SK-N-SH (cell line): ENCODE data around the gene CCNG2. TPM values are rescaled to one million over a fixed set of nuclear protein-coding genes. Genes with fewer than 3 reads are reported as not detected.

Experiments used
- CTCF ChIA-PET: fragments of 300-600, 350-600 bp; formaldehyde crosslinking; extraction: SDS; loops from one replicate; lab custom pipeline; 2021; lab: Yijun Ruan, JAX
- POLR2A ChIA-PET: fragments of 350-600 bp; sonication (Branson Sonifier 250); formaldehyde crosslinking; extraction: SDS; loops from one replicate; lab custom pipeline; 2020; ENCODE audit warnings: antibody characterized with exemption, inconsistent platforms; lab: Yijun Ruan, JAX
- DNase-seq: peaks from one replicate; pipeline ENCODE4 v3.0.0; 2012
- H2AFZ ChIP-seq: fragments of 200-600 bp; sonication (generic); 2 replicates; pipeline ENCODE4 v1.8.1; 2016; ENCODE audit warnings: antibody characterized with exemption, mild to moderate bottlenecking, low read depth
- H3F3A ChIP-seq: fragments of 200-600 bp; sonication (generic); replicated peaks from 2 replicates; pipeline ENCODE3; 2016; ENCODE audit warnings: antibody characterized with exemption, mild to moderate bottlenecking; ENCODE audit not compliant: insufficient read depth
- H3K27ac ChIP-seq, 2 experiments: fragments of 200-500 bp in 1 of 2; fragments of 200-600 bp in 1 of 2; sonication (Bioruptor generic) in 1 of 2; sonication (generic), shearing (Covaris generic) in 1 of 2; 2 replicates each; pipeline versions ENCODE4 v1.5.1 to v1.6.1; 2014 to 2016; ENCODE audit warnings: low read depth in 2 of 2, inconsistent platforms in 1 of 2, low read length in 1 of 2, mild to moderate bottlenecking in 1 of 2, mixed read lengths in 1 of 2
- H3K27me3 ChIP-seq: fragments of 200-600 bp; sonication (generic), shearing (Covaris generic); 2 replicates; pipeline ENCODE4 v1.6.1; 2016; ENCODE audit warnings: mixed run types; ENCODE audit not compliant: insufficient read depth
- H3K36me3 ChIP-seq, 2 experiments: fragments of 200-500 bp in 1 of 2; fragments of 200-600 bp in 1 of 2; sonication (Bioruptor generic) in 1 of 2; sonication (generic) in 1 of 2; replicated peaks in 1 of 2; 2 replicates each; pipeline versions ENCODE3 to v1.5.1; 2014 to 2016; ENCODE audit warnings: low read length in 1 of 2, mild to moderate bottlenecking in 1 of 2; ENCODE audit not compliant: insufficient read depth in 2 of 2, control insufficient read depth in 1 of 2
- H3K4me1 ChIP-seq, 2 experiments: fragments of 200-500 bp in 1 of 2; fragments of 200-600 bp in 1 of 2; sonication (Bioruptor generic) in 1 of 2; sonication (generic), shearing (Covaris generic) in 1 of 2; 2 replicates each; pipeline versions ENCODE4 v1.5.1 to v1.6.1; 2014 to 2016; ENCODE audit warnings: low read depth in 1 of 2, low read length in 1 of 2, mixed run types in 1 of 2; ENCODE audit not compliant: insufficient read depth in 2 of 2, control insufficient read depth in 1 of 2
- H3K4me2 ChIP-seq: fragments of 200-600 bp; sonication (generic), shearing (Covaris generic); 2 replicates; pipeline ENCODE4 v1.6.1; 2017; ENCODE audit warnings: mixed run types
- H3K4me3 ChIP-seq, 2 experiments: fragments of 200-500 bp in 1 of 2; fragments of 200-600 bp in 1 of 2; sonication (Bioruptor generic) in 1 of 2; sonication (generic), shearing (Covaris generic) in 1 of 2; 2 replicates each; pipeline versions ENCODE4 v1.5.1 to v1.8.1; 2014 to 2016; ENCODE audit warnings: low read depth in 2 of 2, inconsistent platforms in 1 of 2, low read length in 1 of 2, mild to moderate bottlenecking in 1 of 2, mixed read lengths in 1 of 2, moderate library complexity in 1 of 2
- H3K79me2 ChIP-seq: fragments of 200-600 bp; sonication (generic); 2 replicates; pipeline ENCODE4 v1.8.1; 2017; ENCODE audit warnings: mild to moderate bottlenecking; ENCODE audit not compliant: insufficient read depth
- H3K9ac ChIP-seq: fragments of 200-600 bp; sonication (generic); 2 replicates; pipeline ENCODE4 v1.6.1; 2017; ENCODE audit warnings: mixed run types
- H3K9me2 ChIP-seq: fragments of 200-600 bp; sonication (generic); 2 replicates; pipeline ENCODE4 v1.6.1; 2017; ENCODE audit warnings: mixed run types
- H3K9me3 ChIP-seq: fragments of 200-600 bp; sonication (generic); 2 replicates; pipeline ENCODE4 v1.6.1; 2017; ENCODE audit warnings: mixed run types, mild to moderate bottlenecking, moderate library complexity
- H4K20me1 ChIP-seq: fragments of 200-600 bp; sonication (generic); 2 replicates; pipeline ENCODE4 v1.6.1; 2017; ENCODE audit warnings: mild to moderate bottlenecking, mixed run types; ENCODE audit not compliant: insufficient read depth
- CHD2 ChIP-seq: fragments of 150-350 bp; IDR thresholded peaks from 2 replicates; pipeline ENCODE4 v1.6.1; 2018; ENCODE audit warnings: low read length; ENCODE audit not compliant: partially characterized antibody
- ELF1 ChIP-seq: IDR thresholded peaks from 2 replicates; pipeline ENCODE4 v1.4.0; 2012
- EP300 ChIP-seq, 2 experiments: IDR thresholded peaks; 2 replicates each; pipeline versions ENCODE4 v1.4.0 to v1.6.1; 2012; ENCODE audit warnings: borderline replicate concordance in 1 of 2, low read depth in 1 of 2, low read length in 1 of 2
- EZH2phosphoT487 ChIP-seq: fragments of 200-600 bp; sonication (generic); IDR thresholded peaks from 2 replicates; pipeline ENCODE4 v1.6.1; 2017; ENCODE audit warnings: low read depth, mixed run types, mild to moderate bottlenecking, antibody characterized with exemption, moderate library complexity, borderline replicate concordance
- FOSL2 ChIP-seq: IDR thresholded peaks from 2 replicates; pipeline ENCODE4 v1.4.0; 2012; ENCODE audit warnings: low read depth, mild to moderate bottlenecking, moderate library complexity, borderline replicate concordance
- FOXM1 ChIP-seq: IDR thresholded peaks from 2 replicates; pipeline ENCODE4 v1.4.0; 2012; ENCODE audit warnings: low read depth, mild to moderate bottlenecking
- GATA2 ChIP-seq: sonication (generic); formaldehyde crosslinking; IDR thresholded peaks from 2 replicates; pipeline ENCODE4 v1.5.0; 2020; ENCODE audit warnings: mild to moderate bottlenecking, missing genetic modification reagents
- JUND ChIP-seq: IDR thresholded peaks from 2 replicates; pipeline ENCODE4 v1.4.0; 2012
- MEF2A ChIP-seq: IDR thresholded peaks from 2 replicates; pipeline ENCODE4 v1.4.0; 2012; ENCODE audit warnings: low read depth, borderline replicate concordance
- NRF1 ChIP-seq: IDR thresholded peaks from 2 replicates; pipeline ENCODE4 v1.6.1; 2012; ENCODE audit warnings: low read depth, mild to moderate bottlenecking, low read length
- PBX3 ChIP-seq: IDR thresholded peaks from 2 replicates; pipeline ENCODE4; 2012
- POLR2AphosphoS5 ChIP-seq: IDR thresholded peaks from 2 replicates; pipeline ENCODE4 v1.6.1; 2012; ENCODE audit warnings: low read depth, low read length
- RAD21 ChIP-seq: IDR thresholded peaks from 2 replicates; pipeline ENCODE4 v1.6.1; 2012; ENCODE audit warnings: mild to moderate bottlenecking, low read length
- RCOR1 ChIP-seq: fragments of 150-350 bp; IDR thresholded peaks from 2 replicates; pipeline ENCODE4 v1.6.1; 2017; ENCODE audit warnings: antibody characterized with exemption, low read length
- RFX5 ChIP-seq: IDR thresholded peaks from 2 replicates; pipeline ENCODE4 v1.6.1; 2012; ENCODE audit warnings: mild to moderate bottlenecking, improper control_type of control experiment, low read length
- SIN3A ChIP-seq: IDR thresholded peaks from 2 replicates; pipeline ENCODE4 v1.6.1; 2012; ENCODE audit warnings: low read depth, mild to moderate bottlenecking, low read length, moderate library complexity, borderline replicate concordance
- TAF1 ChIP-seq: IDR thresholded peaks from 2 replicates; pipeline ENCODE4 v1.6.1; 2012; ENCODE audit warnings: low read depth, mild to moderate bottlenecking, low read length, moderate library complexity, borderline replicate concordance
- TCF12 ChIP-seq: IDR thresholded peaks from 2 replicates; pipeline ENCODE4 v1.4.0; 2012
- USF1 ChIP-seq: IDR thresholded peaks from 2 replicates; pipeline ENCODE4 v1.4.0; 2012; ENCODE audit warnings: low read depth, borderline replicate concordance
- USF2 ChIP-seq: fragments of 150-350 bp; IDR thresholded peaks from 2 replicates; pipeline ENCODE4 v1.6.1; 2017; ENCODE audit warnings: antibody characterized with exemption, low read length, low read depth, borderline replicate concordance
- ZBTB33 ChIP-seq: IDR thresholded peaks from 2 replicates; pipeline ENCODE4 v1.4.0; 2012; ENCODE audit warnings: low read depth, borderline replicate concordance
- WGBS: methylation state at CpG from one replicate; pipeline ENCODE4 v1.1.6; 2017; ENCODE audit warnings: low lambda C conversion rate; 5-methylcytosine and 5-hydroxymethylcytosine counted together
- polyA plus RNA-seq, 3 experiments: library from polyadenylated mRNA; depleted of rRNA; stranded (reverse); fragments of >200 nt; gene quantifications; 2 replicates each; pipeline ENCODE4 v1.2.3, GENCODE V29; 2012

The CCNG2 gene
- polyA plus RNA-seq, 1 of the 3 experiments (the other 2 are of a cell fraction), result 8.9 TPM

- Histone ChIP-seq H3K36me3 (peaks cover 42 to 60% of the 10 kb centered on the region in 2 experiments), H3K9ac (no peak overlapping the region), H3K4me3 (no peak overlapping the region), H3F3A (no peaks in the 10 kb centered on the region), H3K9me3 (no peaks in the 10 kb centered on the region), H3K9me2 (no peaks in the 10 kb centered on the region), H3K27me3 (no peaks in the 10 kb centered on the region), H3K79me2 (no peaks in the 10 kb centered on the region), H3K27ac (no peak overlapping the region), H3K4me1 (no peaks in the 10 kb centered on the region), H4K20me1 (no peaks in the 10 kb centered on the region), H3K4me2 (no peak overlapping the region), H2AFZ (no peak overlapping the region)
- no peak for TF ChIP-seq SIN3A
- no peak for TF ChIP-seq RFX5
- no peak for TF ChIP-seq PBX3
- TF ChIP-seq FOXM1, result no peak
- no peak for TF ChIP-seq ZBTB33
- no peak for TF ChIP-seq JUND
- no peak for TF ChIP-seq CHD2
- TF ChIP-seq EP300 (IDR thresholded peaks at IDR 0.05; ENCODE audit: borderline replicate concordance in 1 of 2, low read depth in 1 of 2, low read length in 1 of 2), result no peak
- no peak for TF ChIP-seq GATA2
- WGBS, result 70% methylated on average over 3 of the region's 3 CpGs
- POLR2A ChIA-PET, result no interaction called here
- CTCF ChIA-PET, result interaction anchor here (1.0 kb wide), 1 partner anchor 74 kb away, joined by 3 read pairs; no protein-coding TSS in a partner anchor
- no peak for DNase-seq
Observed at GRCh38 chr4:77169481-77169880, 12.5 kb downstream of the CCNG2 start.

- no peak for DNase-seq
- Histone ChIP-seq H3K27me3 (no peaks in the 10 kb centered on the region), H3F3A (no peaks in the 10 kb centered on the region), H3K36me3 (peaks cover 30 to 46% of the 10 kb centered on the region in 2 experiments), H3K9me3 (no peaks in the 10 kb centered on the region), H4K20me1 (no peaks in the 10 kb centered on the region), H3K9ac (no peak overlapping the region), H3K4me2 (no peak overlapping the region), H2AFZ (no peak overlapping the region), H3K9me2 (no peaks in the 10 kb centered on the region), H3K4me3 (no peak overlapping the region), H3K4me1 (no peaks in the 10 kb centered on the region)
- POLR2A ChIA-PET, result no interaction called here
- TF ChIP-seq FOSL2, result no peak
- no peak for TF ChIP-seq ELF1
- TF ChIP-seq GATA2, result no peak
- TF ChIP-seq USF2, result no peak
- no peak for TF ChIP-seq RAD21
- no peak for TF ChIP-seq RCOR1
- TF ChIP-seq MEF2A, result no peak
- no peak for TF ChIP-seq RFX5
- TF ChIP-seq NRF1, result no peak
- TF ChIP-seq TCF12, result no peak
- TF ChIP-seq SIN3A, result no peak
- TF ChIP-seq ZBTB33, result no peak
- TF ChIP-seq EZH2phosphoT487, result no peak
- no peak for TF ChIP-seq EP300 (IDR thresholded peaks at IDR 0.05; ENCODE audit: borderline replicate concordance in 1 of 2, low read depth in 1 of 2, low read length in 1 of 2)
- TF ChIP-seq POLR2AphosphoS5, result no peak
- no peak for TF ChIP-seq FOXM1
- TF ChIP-seq TAF1, result no peak
- no peak for TF ChIP-seq USF1
- TF ChIP-seq, all 33 proteins: peak for 0
- H3K27ac ChIP-seq, result no peak overlapping the region
- 82% methylated on average over 4 of the region's 4 CpGs for WGBS
- CTCF ChIA-PET, result no interaction called here
- no peaks in the 10 kb centered on the region for H3K79me2 ChIP-seq
Observed at GRCh38 chr4:77170926-77171325, 13.9 kb downstream of the CCNG2 start.
